NT2/D1 (cell line): ENCODE measurements around the gene LLGL1.

ENCODE experiments used
- SUZ12 ChIP-seq: IDR thresholded peaks from 2 replicates; pipeline ENCODE4 v1.6.1; 2011; ENCODE audit not compliant: insufficient read length, insufficient read depth; ENCODE audit errors: extremely low read depth
- YY1 ChIP-seq: IDR thresholded peaks from 2 replicates; pipeline ENCODE4 v1.6.1; 2011; ENCODE audit not compliant: insufficient read length, insufficient read depth
- ZNF274 ChIP-seq: IDR thresholded peaks from 2 replicates; pipeline ENCODE4 v1.6.1; 2011; ENCODE audit warnings: mild to moderate bottlenecking, low read depth, low read length

DNA sequence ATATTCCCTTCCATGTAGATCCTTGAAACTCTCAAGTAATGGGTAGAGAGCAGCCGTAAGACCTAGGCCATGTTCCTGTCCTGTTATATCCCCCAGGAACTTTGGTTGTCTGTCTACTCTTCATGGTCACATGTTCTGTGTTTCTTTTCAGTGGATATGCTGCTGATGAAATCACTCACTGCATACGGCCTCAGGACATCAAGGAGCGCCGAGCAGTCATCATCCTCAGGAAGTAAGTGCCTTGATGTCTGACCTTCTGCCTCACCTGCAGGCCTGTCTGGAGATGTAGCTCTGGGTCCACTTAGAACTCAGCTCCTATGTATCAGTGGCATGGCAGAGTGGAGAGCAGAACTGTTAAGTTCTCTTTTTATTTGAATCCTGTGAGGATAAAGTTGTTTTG, 30.6 kb upstream of the LLGL1 start:
- TF ChIP-seq ZNF274 (no peak), YY1 (no peak), SUZ12 (no peak)
